Medulla oblongata (tissue), 1 donor: ENCODE data around the gene BEST3.
A peak's percentile ranks its signal among the peaks of the same experiment; 100 is the strongest.

Experiments
- DNase-seq: peaks from one replicate; pipeline ENCODE4 v3.0.0-alpha.2; 2015; ENCODE audit errors: extremely low spot score

The BEST3 gene

GRCh38 chr12:69688021-69688420 lies 11.1 kb downstream of the BEST3 start:
- DNase-seq = no peak

- DNase-seq = no peak
Observed at GRCh38 chr12:69687390-69687789, 11.7 kb downstream of the BEST3 start.

DNA sequence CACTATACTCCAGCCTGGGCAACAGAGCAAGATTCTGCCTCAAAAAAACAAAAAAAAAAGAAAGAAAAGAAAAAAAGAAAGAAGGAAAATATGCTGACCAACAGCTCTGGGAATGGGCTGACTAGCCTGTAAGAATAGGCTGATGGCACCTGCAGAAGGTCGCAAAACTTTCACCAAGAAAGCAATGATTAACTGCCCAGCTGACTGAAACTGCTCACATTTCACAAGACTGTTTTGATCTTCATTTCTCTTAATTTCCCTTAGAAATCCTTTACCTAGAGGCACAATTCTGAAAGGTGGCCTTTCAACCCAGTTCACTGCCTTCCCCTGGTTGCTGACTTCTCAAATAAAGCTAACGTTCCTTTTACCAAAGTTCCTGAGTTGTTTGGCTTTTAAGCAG lies 12.4 kb downstream of the BEST3 start:
- no peak for DNase-seq

DNA sequence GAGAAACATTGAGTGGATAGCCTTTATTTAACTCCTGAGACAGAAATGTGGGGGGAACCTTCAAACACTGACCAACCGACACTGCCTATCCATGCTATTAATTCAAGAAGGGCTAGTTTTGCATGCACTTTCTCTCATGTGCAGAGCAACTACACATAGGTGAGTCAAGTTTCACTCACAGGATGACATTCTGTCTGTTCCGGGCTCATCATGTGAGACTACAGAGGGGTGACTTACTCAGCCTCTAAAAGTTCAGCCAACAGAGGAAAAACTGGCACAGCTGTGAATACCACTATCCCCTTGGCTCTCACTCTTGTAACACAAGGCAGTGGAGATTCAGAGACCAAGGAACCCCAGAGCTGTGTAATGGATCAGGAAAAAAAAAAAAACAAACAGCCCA lies 13.3 kb downstream of the BEST3 start:
- DNase-seq = no peak

GRCh38 chr12:69684466-69684865 lies 14.6 kb downstream of the BEST3 start:
- DNase-seq = peak; percentile 46

DNA sequence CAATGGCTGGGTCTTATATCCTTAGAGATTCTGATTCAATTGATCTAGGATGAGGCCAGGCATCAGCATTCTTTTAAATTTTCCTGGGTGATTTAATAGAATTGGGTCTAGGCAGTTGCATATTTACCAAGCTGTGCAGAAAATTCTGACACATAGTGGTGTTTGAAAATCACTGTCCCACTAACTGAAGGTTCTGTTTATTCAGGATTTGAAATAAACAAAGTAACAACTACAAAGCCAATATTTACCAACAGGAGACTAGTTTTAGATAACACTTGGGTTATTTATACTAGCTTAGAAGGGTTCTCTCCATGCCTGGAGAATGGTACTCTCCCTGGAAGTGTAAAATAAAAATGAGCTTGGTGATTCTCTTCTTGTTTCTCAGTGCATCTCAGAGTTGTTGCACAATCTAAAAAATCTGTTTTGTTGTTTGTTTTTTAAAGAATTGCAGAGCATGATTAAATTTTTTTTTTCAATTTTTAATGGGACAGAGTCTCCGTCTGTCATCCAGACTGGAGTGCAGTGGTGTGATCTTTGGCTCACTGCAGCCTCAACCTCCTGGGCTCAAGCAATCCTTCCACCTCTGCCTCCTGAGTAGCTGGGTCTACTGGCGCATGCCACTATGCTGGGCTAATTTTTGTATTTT lies 16.9 kb downstream of the BEST3 start:
- DNase-seq = no peak

- no peak for DNase-seq
Observed at GRCh38 chr12:69679119-69679518, 20.0 kb downstream of the BEST3 start.

GRCh38 chr12:69676257-69677012 lies 22.7 kb downstream of the BEST3 start:
- DNase-seq = no peak

DNA sequence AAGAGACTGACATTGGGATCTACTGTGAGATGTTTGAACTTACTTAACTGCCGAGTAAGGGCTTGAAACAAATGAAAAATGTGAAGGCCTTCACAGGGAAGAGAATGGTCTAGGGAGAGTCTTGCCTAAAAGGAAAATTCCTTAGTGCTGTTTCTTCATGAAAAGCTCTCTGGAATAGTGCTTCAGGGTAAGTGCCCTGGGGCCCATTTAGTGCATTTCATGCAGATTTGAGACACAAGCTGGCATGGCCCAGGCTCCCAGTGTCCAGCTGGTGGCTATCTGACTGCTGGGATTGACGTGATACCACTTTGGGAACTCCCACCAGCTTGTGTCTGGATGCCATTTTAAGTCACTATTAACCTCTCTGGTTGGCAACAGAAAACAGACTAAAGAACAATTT lies 26.9 kb downstream of the BEST3 start:
- DNase-seq = no peak

DNA sequence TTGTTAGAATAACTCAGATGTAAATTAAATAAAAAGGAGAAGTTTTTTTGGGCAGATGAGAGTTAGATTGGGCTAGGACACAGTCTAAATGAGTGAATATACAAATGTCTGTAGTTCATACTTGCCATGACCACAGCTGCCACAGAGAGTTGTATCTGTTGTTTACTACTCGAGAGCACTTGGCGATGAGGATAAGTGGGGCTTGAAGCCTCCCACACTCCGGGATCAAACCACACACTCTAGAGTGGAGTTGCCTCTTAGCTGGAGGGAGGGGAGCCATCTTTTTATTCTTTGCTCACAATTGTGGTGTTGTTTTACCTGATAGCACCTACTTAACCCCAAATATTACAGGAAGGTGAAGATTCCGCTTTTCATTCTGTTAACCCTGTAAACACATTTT lies 27.5 kb downstream of the BEST3 start:
- DNase-seq = no peak

DNA sequence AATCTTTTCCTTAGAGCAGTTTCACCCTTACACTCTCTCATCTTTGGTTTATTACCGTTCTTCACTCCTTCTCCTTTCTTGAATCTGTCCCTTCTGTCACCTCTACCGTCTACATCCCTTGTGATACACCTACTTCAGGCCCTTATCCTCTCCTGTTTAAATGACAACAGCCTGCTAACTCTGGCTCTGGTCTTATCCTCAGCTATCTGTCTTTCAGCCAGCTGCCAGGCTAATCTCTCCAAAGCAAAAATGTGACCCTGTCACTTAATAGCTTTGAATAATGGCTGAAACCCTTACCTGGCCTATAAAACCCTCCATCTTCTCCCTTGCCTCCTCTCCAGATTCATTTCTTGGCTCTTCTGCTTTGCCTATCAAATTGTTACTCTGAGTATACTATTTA lies 32.3 kb downstream of the BEST3 start:
- no peak for DNase-seq

- peak; percentile 18 for DNase-seq
Observed at GRCh38 chr12:69664930-69665377, 34.1 kb downstream of the BEST3 start.

GRCh38 chr12:69663726-69664125 lies 35.4 kb downstream of the BEST3 start:
- DNase-seq = no peak

- no peak for DNase-seq
Observed at GRCh38 chr12:69662764-69663163, 36.3 kb downstream of the BEST3 start.

DNA sequence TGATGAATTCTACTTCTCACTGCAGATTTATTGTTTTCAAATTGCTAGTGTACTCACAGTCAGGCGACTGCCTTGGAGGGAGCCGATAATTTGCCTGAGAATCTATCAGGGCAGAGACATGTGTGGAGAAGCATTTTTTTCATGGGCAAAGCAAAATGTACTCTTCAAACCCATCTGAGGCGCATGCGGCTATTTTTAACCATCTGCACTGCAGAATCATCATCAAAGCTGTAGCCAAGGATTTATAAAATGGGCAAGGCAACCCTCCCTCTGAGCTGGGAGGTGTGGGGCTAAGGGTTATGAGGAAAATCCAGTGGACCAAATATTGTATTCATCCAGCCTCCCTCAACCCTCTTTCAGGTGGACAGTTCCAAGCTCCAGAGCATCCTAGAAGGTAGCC lies 37.7 kb downstream of the BEST3 start:
- DNase-seq = no peak

DNA sequence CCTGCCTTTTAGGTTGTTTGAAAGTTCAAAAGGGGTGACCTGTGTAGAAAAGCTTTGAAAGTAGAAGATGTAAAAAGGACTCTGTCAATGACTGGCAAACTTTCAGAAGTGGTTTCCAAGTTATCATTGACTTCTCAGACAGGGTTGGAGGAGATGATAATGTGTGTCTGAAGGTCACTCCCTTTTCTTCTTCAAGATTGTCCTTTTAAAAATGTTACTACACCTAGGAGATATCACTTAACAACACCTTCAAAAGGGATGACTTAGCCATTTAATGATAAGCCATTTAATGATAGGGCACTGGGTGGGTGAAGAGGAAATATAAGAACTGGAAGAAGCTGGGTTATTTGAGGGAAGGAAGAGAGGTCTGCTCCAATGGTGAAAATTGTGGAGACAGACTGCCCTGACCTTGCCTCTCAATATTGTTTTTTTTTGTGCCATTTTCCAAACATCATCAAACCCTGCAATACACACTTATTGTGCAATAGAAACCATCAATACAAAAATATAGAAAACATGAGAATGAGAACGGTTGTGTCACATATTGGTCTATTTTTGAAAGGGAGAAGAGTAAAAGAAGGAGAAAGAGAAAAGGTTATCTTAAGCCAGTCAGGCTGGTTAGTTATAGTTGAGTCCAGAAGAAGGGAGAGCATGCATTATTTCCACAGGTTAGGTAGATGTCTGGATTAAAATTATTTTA lies 38.8 kb downstream of the BEST3 start:
- no peak for DNase-seq

DNA sequence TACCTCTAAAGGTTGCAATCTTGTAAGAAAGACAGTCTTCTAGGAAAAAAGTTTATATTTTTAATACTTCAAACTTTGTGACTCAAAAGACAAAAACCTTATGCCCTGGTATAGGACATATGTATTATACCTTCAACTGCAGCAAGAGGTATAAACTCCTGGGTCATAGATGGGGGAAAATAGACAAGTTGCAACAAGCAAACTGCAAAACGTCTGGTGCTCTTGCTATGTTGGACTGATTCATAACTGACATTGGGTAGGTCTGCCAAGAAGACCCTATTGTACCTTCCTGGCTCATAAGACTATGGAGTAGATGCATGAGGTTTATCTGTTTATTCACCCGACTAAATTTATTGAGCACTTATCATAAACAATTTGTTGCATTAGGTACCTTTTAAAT lies 40.9 kb downstream of the BEST3 start:
- no peak for DNase-seq

DNA sequence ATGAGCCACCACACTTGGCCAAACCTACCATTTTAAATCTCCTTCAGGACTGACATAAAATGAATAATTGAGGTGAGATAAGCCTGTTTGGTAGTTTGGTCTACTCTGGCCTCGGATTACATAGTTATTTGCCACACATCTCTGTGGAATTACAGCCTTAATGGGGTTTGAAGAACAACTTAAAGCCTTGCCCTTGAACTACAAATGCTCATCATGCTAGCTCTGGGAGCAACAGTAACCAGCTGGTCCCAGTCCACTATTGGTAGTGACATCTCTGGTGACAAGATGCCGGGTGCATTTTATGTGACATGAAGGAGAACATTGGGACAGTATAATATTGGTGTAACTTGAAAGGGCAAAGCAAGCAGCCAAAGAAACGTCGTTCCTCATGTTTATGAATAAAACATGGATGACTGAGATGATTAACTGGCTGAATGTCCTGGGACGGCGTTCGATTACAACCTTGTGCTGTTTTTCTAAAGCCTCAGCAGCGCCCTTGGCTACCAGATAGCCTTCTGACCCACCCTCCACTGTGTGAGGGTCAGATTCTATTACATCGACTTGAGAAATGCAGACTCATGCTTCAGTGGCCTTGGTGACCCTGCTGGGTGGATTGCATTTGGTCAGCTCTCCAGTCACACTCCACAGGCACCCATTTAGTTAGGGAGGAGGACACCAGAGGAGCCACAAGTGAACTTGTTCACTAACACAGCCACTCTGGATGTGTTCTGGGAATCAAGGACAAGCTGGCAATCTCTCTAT lies 41.5 kb downstream of the BEST3 start:
- no peak for DNase-seq

- DNase-seq = no peak
Observed at GRCh38 chr12:69655616-69656340, 43.3 kb downstream of the BEST3 start.

GRCh38 chr12:69653703-69654102 lies 45.4 kb downstream of the BEST3 start:
- no peak for DNase-seq

DNA sequence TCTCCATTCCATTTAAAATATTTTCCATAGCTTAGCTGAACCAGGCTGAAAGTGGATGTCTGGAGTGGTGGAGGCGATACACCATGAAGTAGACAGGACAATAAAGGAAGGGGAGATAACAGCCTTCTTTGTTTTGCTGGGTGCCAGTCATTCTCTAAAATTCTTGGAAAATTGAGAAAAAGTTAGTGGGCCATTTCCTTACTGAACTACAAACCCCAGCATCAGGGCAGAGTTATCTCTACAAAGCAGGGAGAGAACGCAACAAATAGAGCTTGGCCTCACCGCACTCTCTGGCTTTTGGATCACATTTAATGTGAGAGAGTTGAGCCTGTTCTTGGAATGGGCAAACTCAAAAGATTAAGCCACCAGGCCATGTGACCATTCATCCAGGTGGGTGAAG lies 47.2 kb downstream of the BEST3 start:
- DNase-seq = no peak

- no peak for DNase-seq
Observed at GRCh38 chr12:69649529-69649928, 49.6 kb downstream of the BEST3 start.
